Measurements from ENCODE around the gene EFNA3. TPM values are rescaled to one million over a fixed set of nuclear protein-coding genes. Genes with fewer than 3 reads are reported as not detected.

The EFNA3 gene
- total and polyA plus RNA-seq, 9 of the 15 experiments (the other 6 are each of a cell fraction or from before 2014, with no cell fraction given), result 0.59 to 7.9 (median 4.7) TPM

- TF ChIP-seq PHF8 (IDR thresholded peaks at IDR 0.05; ENCODE audit: borderline replicate concordance, low read length) (peak; percentile 85), MYNN (IDR thresholded peaks at IDR 0.05) (peak; percentile 41; the same call in 1 of the 2 replicates), MYNN (CRISPR knock-in tag; IDR thresholded peaks at IDR 0.05) (no peak), ZNF407 (IDR thresholded peaks at IDR 0.05; ENCODE audit: low read depth) (no peak), KDM4B (IDR thresholded peaks at IDR 0.05; ENCODE audit: borderline replicate concordance in 2 of 2, low read depth in 1 of 2) (0 out of 4 replicates have a peak, but pooled peaks of 1 of the 2 experiments have one; percentile 42), SMAD1 (IDR thresholded peaks at IDR 0.05; ENCODE audit: low read depth, low read length, partially characterized antibody) (peak; percentile 41), BRD4 (IDR thresholded peaks at IDR 0.05) (peak; percentile 88; the same call in 1 of the 2 replicates), TSHZ1 (CRISPR knock-in tag; IDR thresholded peaks at IDR 0.05) (peak; percentile 45; the same call in 1 of the 2 replicates), HDAC8 (tag; IDR thresholded peaks at IDR 0.05) (peak; percentile 82; the same call in 1 of the 2 replicates), SRSF9 (IDR thresholded peaks at IDR 0.05; ENCODE audit: borderline replicate concordance, low read depth, low read length) (no peak), MBD2 (IDR thresholded peaks at IDR 0.05; ENCODE audit: borderline replicate concordance, low read depth) (peak; percentile 56), POLR2AphosphoS5 (IDR thresholded peaks at IDR 0.05; ENCODE audit: control insufficient read depth, insufficient read depth, low read depth, low read length) (peak; percentile 84), ZNF121 (CRISPR knock-in tag; conservative IDR thresholded peaks at IDR 0.05) (no peak), MAZ (CRISPR knock-in tag; conservative IDR thresholded peaks at IDR 0.05 in 1 of 2, IDR thresholded peaks at IDR 0.05 in 1 of 2) (peak; percentile 72 to 76), RBM22 (IDR thresholded peaks at IDR 0.05; ENCODE audit: low read depth, low read length, poor library complexity, severe bottlenecking) (peak; percentile 61), SUPT5H (IDR thresholded peaks at IDR 0.05) (peak; percentile 91), LCOR (CRISPR knock-in tag; IDR thresholded peaks at IDR 0.05) (0 out of 2 replicates have a peak, but pooled peaks have one; percentile 66)
These were observed 56.9 kb downstream of the EFNA3 start, which contains the start of gene SLC50A1 (continued) for GRCh38 chr1:155135415-155136028.
